ENCODE results near the gene CACFD1. TPM values are rescaled to one million over a fixed set of nuclear protein-coding genes. Genes with fewer than 3 reads are reported as not detected.

Gene CACFD1
- total RNA-seq, 1 donor from 2014 or later = 13.1 TPM

- H3K36me3 ChIP-seq (ENCODE audit: insufficient read depth, low read length) = no peaks in the 10 kb centered on the region
- H3K9ac ChIP-seq (ENCODE audit: low read length) = no peak overlapping the region
- peaks cover 6% of the 10 kb centered on the region for H3K27me3 ChIP-seq (ENCODE audit: insufficient read depth, low read length)
- no peak for TF ChIP-seq EZH2 (IDR thresholded peaks at IDR 0.05; ENCODE audit: insufficient read depth, low read length)
- TF ChIP-seq CTCF (IDR thresholded peaks at IDR 0.05; ENCODE audit: insufficient read depth, low read depth, low read length) = no peak
- H3K27ac Mint-ChIP-seq (ENCODE audit: unreplicated experiment) = no peak overlapping the region
- no peak overlapping the region for H2AFZ ChIP-seq (ENCODE audit: low read depth, low read length)
- FAIRE-seq (no peak), DNase-seq (ENCODE audit: low read depth) (no peak)
- no peaks in the 10 kb centered on the region for H3K4me1 Mint-ChIP-seq (ENCODE audit: low read depth, unreplicated experiment)
- no peaks in the 10 kb centered on the region for H3K4me1 ChIP-seq (ENCODE audit: insufficient read depth, low read length)
- H3K36me3 Mint-ChIP-seq (ENCODE audit: low read depth, unreplicated experiment) = no peaks in the 10 kb centered on the region
- peaks cover 13% of the 10 kb centered on the region for H3K27me3 Mint-ChIP-seq (ENCODE audit: low read depth, unreplicated experiment)
- H3K4me3 ChIP-seq (ENCODE audit: insufficient read depth, low read depth, low read length) = no peak overlapping the region
- no peaks in the 10 kb centered on the region for H3K79me2 ChIP-seq (ENCODE audit: insufficient read depth, low read length)
- H3K9me3 Mint-ChIP-seq (ENCODE audit: unreplicated experiment) = no peaks in the 10 kb centered on the region
- no peak overlapping the region for H3K4me2 ChIP-seq (ENCODE audit: low read length)
- H3K4me3 Mint-ChIP-seq (ENCODE audit: unreplicated experiment) = no peak overlapping the region
- H4K20me1 ChIP-seq (ENCODE audit: insufficient read depth, low read length) = no peaks in the 10 kb centered on the region
- no peak overlapping the region for H3K27ac ChIP-seq (ENCODE audit: low read depth, low read length)
- no peaks in the 10 kb centered on the region for H3K9me3 ChIP-seq (ENCODE audit: insufficient read depth, low read depth, low read length)
Observed at GRCh38 chr9:133452562-133452961, 7.2 kb upstream of the CACFD1 start.

GRCh38 chr9:133453651-133454050 is 6.1 kb upstream of the CACFD1 start:
- FAIRE-seq = no peak
- H3K4me1 ChIP-seq (ENCODE audit: insufficient read depth, low read length) = no peaks in the 10 kb centered on the region
- DNase-seq (ENCODE audit: low read depth) = peak; percentile 10
- H3K4me3 Mint-ChIP-seq (ENCODE audit: unreplicated experiment) = no peak overlapping the region
- no peak overlapping the region for H2AFZ ChIP-seq (ENCODE audit: low read depth, low read length)
- no peak overlapping the region for H3K27ac Mint-ChIP-seq (ENCODE audit: unreplicated experiment)
- no peaks in the 10 kb centered on the region for H3K36me3 ChIP-seq (ENCODE audit: insufficient read depth, low read length)
- no peak for TF ChIP-seq EZH2 (IDR thresholded peaks at IDR 0.05; ENCODE audit: insufficient read depth, low read length)
- TF ChIP-seq CTCF (IDR thresholded peaks at IDR 0.05; ENCODE audit: insufficient read depth, low read depth, low read length) = no peak
- no peak overlapping the region for H3K4me2 ChIP-seq (ENCODE audit: low read length)
- H3K4me1 Mint-ChIP-seq (ENCODE audit: low read depth, unreplicated experiment) = no peaks in the 10 kb centered on the region
- no peak overlapping the region for H3K27ac ChIP-seq (ENCODE audit: low read depth, low read length)
- peaks cover 11% of the 10 kb centered on the region for H3K27me3 Mint-ChIP-seq (ENCODE audit: low read depth, unreplicated experiment)
- H3K79me2 ChIP-seq (ENCODE audit: insufficient read depth, low read length) = no peaks in the 10 kb centered on the region
- H3K36me3 Mint-ChIP-seq (ENCODE audit: low read depth, unreplicated experiment) = no peaks in the 10 kb centered on the region
- H3K9me3 ChIP-seq (ENCODE audit: insufficient read depth, low read depth, low read length) = no peaks in the 10 kb centered on the region
- no peaks in the 10 kb centered on the region for H3K9me3 Mint-ChIP-seq (ENCODE audit: unreplicated experiment)
- no peak overlapping the region for H3K9ac ChIP-seq (ENCODE audit: low read length)
- H4K20me1 ChIP-seq (ENCODE audit: insufficient read depth, low read length) = no peaks in the 10 kb centered on the region
- H3K27me3 ChIP-seq (ENCODE audit: insufficient read depth, low read length) = peaks cover 6% of the 10 kb centered on the region
- H3K4me3 ChIP-seq (ENCODE audit: insufficient read depth, low read depth, low read length) = no peak overlapping the region

- no peak overlapping the region for H3K27ac ChIP-seq (ENCODE audit: low read depth, low read length)
- no peaks in the 10 kb centered on the region for H3K79me2 ChIP-seq (ENCODE audit: insufficient read depth, low read length)
- H3K9me3 ChIP-seq (ENCODE audit: insufficient read depth, low read depth, low read length) = no peaks in the 10 kb centered on the region
- H3K9ac ChIP-seq (ENCODE audit: low read length) = no peak overlapping the region
- TF ChIP-seq EZH2 (IDR thresholded peaks at IDR 0.05; ENCODE audit: insufficient read depth, low read length) = no peak
- TF ChIP-seq CTCF (IDR thresholded peaks at IDR 0.05; ENCODE audit: insufficient read depth, low read depth, low read length) = no peak
- no peak overlapping the region for H3K4me2 ChIP-seq (ENCODE audit: low read length)
- no peaks in the 10 kb centered on the region for H4K20me1 ChIP-seq (ENCODE audit: insufficient read depth, low read length)
- peaks cover 6% of the 10 kb centered on the region for H3K27me3 ChIP-seq (ENCODE audit: insufficient read depth, low read length)
- FAIRE-seq = no peak
- no peak overlapping the region for H3K27ac Mint-ChIP-seq (ENCODE audit: unreplicated experiment)
- H3K36me3 Mint-ChIP-seq (ENCODE audit: low read depth, unreplicated experiment) = no peaks in the 10 kb centered on the region
- H3K4me3 Mint-ChIP-seq (ENCODE audit: unreplicated experiment) = no peak overlapping the region
- no peak for DNase-seq (ENCODE audit: low read depth)
- no peaks in the 10 kb centered on the region for H3K36me3 ChIP-seq (ENCODE audit: insufficient read depth, low read length)
- H3K27me3 Mint-ChIP-seq (ENCODE audit: low read depth, unreplicated experiment) = peaks cover 9% of the 10 kb centered on the region
- peaks cover 3% of the 10 kb centered on the region for H3K4me1 ChIP-seq (ENCODE audit: insufficient read depth, low read length)
- H3K9me3 Mint-ChIP-seq (ENCODE audit: unreplicated experiment) = no peaks in the 10 kb centered on the region
- no peaks in the 10 kb centered on the region for H3K4me1 Mint-ChIP-seq (ENCODE audit: low read depth, unreplicated experiment)
- H2AFZ ChIP-seq (ENCODE audit: low read depth, low read length) = no peak overlapping the region
- H3K4me3 ChIP-seq (ENCODE audit: insufficient read depth, low read depth, low read length) = no peak overlapping the region
Observed at GRCh38 chr9:133454325-133454724, 5.5 kb upstream of the CACFD1 start.
